ENCODE measurements around the gene PLB1.

Gene PLB1

GRCh38 chr2:28587526-28588291, 91.8 kb downstream of the PLB1 start:
- DNase-seq (ENCODE audit: low read depth in 2 of 3, low spot score in 1 of 3) = no peak

- DNase-seq (ENCODE audit: low read depth in 2 of 3, low spot score in 1 of 3) = no peak
Observed at GRCh38 chr2:28588292-28588670, 92.4 kb downstream of the PLB1 start.

GRCh38 chr2:28589746-28590463, 94.0 kb downstream of the PLB1 start:
- no peak for DNase-seq (ENCODE audit: low read depth in 2 of 3, low spot score in 1 of 3)

GRCh38 chr2:28590496-28591301, 94.8 kb downstream of the PLB1 start:
- DNase-seq (ENCODE audit: low read depth in 2 of 3, low spot score in 1 of 3) = no peak

- no peak for DNase-seq (ENCODE audit: low read depth in 2 of 3, low spot score in 1 of 3)
Observed at GRCh38 chr2:28591711-28592335, 96.0 kb downstream of the PLB1 start.

- no peak for DNase-seq (ENCODE audit: low read depth in 2 of 3, low spot score in 1 of 3)
Observed at GRCh38 chr2:28592481-28592880, 96.6 kb downstream of the PLB1 start.

- DNase-seq (ENCODE audit: low read depth in 2 of 3, low spot score in 1 of 3) = no peak
Observed at GRCh38 chr2:28593160-28593755, 97.4 kb downstream of the PLB1 start.

GRCh38 chr2:28594000-28594331, 98.1 kb downstream of the PLB1 start:
- DNase-seq (ENCODE audit: low read depth in 2 of 3, low spot score in 1 of 3) = no peak

GRCh38 chr2:28594332-28595108, 98.7 kb downstream of the PLB1 start:
- peak; percentile 76 to 89 (median 86) for DNase-seq (ENCODE audit: low read depth in 2 of 3, low spot score in 1 of 3)

- no peak for DNase-seq (ENCODE audit: low read depth in 2 of 3, low spot score in 1 of 3)
Observed at GRCh38 chr2:28595323-28595722, 99.5 kb downstream of the PLB1 start.

GRCh38 chr2:28598484-28598883, 102.6 kb downstream of the PLB1 start:
- no peak for DNase-seq (ENCODE audit: low read depth in 2 of 3, low spot score in 1 of 3)

- DNase-seq (ENCODE audit: low read depth in 2 of 3, low spot score in 1 of 3) = no peak
Observed at GRCh38 chr2:28600181-28600580, 104.3 kb downstream of the PLB1 start.

GRCh38 chr2:28601616-28602015, 105.8 kb downstream of the PLB1 start:
- no peak for DNase-seq (ENCODE audit: low read depth in 2 of 3, low spot score in 1 of 3)

- no peak for DNase-seq (ENCODE audit: low read depth in 2 of 3, low spot score in 1 of 3)
Observed at GRCh38 chr2:28602136-28602660, 106.3 kb downstream of the PLB1 start.

- no peak for DNase-seq (ENCODE audit: low read depth in 2 of 3, low spot score in 1 of 3)
Observed at GRCh38 chr2:28602751-28603639, 107.1 kb downstream of the PLB1 start.

GRCh38 chr2:28603821-28604220, 108.0 kb downstream of the PLB1 start:
- DNase-seq (ENCODE audit: low read depth in 2 of 3, low spot score in 1 of 3) = no peak

GRCh38 chr2:28604284-28604843, 108.5 kb downstream of the PLB1 start:
- DNase-seq (ENCODE audit: low read depth in 2 of 3, low spot score in 1 of 3) = no peak

GRCh38 chr2:28606986-28607441, 111.2 kb downstream of the PLB1 start:
- DNase-seq (ENCODE audit: low read depth in 2 of 3, low spot score in 1 of 3) = no peak
